Measurements from ENCODE around the gene BCL7B.
"Not testable (repeated sequence)": the region's sequence is repeated elsewhere in the genome, so short reads cannot be mapped to it uniquely, and the experiment has no call there.

DNA sequence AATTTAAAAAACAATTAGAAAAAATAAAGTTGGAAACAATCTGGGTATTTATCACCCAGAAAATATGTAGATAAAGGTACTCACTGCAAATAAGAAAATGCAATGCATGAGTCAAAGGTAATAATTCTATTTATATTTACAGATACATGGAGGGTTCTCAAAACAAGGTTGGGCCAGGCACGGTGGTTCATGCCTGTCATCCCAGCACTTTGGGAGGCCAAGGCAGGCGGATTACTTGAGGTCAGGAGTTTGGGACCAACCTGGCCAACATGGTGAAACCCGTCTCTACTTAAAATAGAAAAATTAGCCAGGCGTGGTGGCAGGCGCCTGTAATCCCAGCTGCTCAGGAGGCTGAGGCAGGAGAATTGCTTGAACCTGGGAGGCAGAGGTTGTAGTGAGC lies 7.4 kb downstream of the BCL7B start:
- not testable (repeated sequence) for TF ChIP-seq POLR2AphosphoS5 (IDR thresholded peaks at IDR 0.05); POLR2A (IDR thresholded peaks at IDR 0.05; ENCODE audit: low read depth)
- TF ChIP-seq, protein P1, sequence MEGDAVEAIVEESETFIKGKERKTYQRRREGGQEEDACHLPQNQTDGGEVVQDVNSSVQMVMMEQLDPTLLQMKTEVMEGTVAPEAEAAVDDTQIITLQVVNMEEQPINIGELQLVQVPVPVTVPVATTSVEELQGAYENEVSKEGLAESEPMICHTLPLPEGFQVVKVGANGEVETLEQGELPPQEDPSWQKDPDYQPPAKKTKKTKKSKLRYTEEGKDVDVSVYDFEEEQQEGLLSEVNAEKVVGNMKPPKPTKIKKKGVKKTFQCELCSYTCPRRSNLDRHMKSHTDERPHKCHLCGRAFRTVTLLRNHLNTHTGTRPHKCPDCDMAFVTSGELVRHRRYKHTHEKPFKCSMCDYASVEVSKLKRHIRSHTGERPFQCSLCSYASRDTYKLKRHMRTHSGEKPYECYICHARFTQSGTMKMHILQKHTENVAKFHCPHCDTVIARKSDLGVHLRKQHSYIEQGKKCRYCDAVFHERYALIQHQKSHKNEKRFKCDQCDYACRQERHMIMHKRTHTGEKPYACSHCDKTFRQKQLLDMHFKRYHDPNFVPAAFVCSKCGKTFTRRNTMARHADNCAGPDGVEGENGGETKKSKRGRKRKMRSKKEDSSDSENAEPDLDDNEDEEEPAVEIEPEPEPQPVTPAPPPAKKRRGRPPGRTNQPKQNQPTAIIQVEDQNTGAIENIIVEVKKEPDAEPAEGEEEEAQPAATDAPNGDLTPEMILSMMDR (IDR thresholded peaks at IDR 0.05) = not testable (repeated sequence)
